ENCODE data around the gene OSTM1.

OSTM1 gene

GRCh38 chr6:107999341-107999740 lies 75.2 kb downstream of the OSTM1 start:
- H3K4me3 ChIP-seq (ENCODE audit: low read depth, low read length), result no peak overlapping the region
- H3K9me3 ChIP-seq, result no peaks in the 10 kb centered on the region
- no peak for TF ChIP-seq CTCF (IDR thresholded peaks at IDR 0.05; ENCODE audit: low read depth, low read length)
- DNase-seq, result no peak
- no peaks in the 10 kb centered on the region for H3K27me3 ChIP-seq
- no peaks in the 10 kb centered on the region for H3K36me3 ChIP-seq
- H3K4me1 ChIP-seq, result no peaks in the 10 kb centered on the region

GRCh38 chr6:107991772-107992550 lies 82.6 kb downstream of the OSTM1 start:
- Histone ChIP-seq H3K4me3 (ENCODE audit: low read depth, low read length) (no peak overlapping the region), H3K36me3 (no peaks in the 10 kb centered on the region), H3K27me3 (no peaks in the 10 kb centered on the region), H3K4me1 (no peaks in the 10 kb centered on the region), H3K9me3 (no peaks in the 10 kb centered on the region)
- DNase-seq, result no peak
- no peak for TF ChIP-seq CTCF (IDR thresholded peaks at IDR 0.05; ENCODE audit: low read depth, low read length)

Data from BE2C (cell line).